ENCODE measurements around the gene AMTN. TPM values are rescaled to one million over a fixed set of nuclear protein-coding genes. Genes with fewer than 3 reads are reported as not detected.

The AMTN gene
- total RNA-seq, 1 experiment from 2014 or later = not detected

GRCh38 chr4:70581980-70582379 lies 63.6 kb downstream of the AMTN start:
- no peak for DNase-seq (ENCODE audit: low read depth in 1 of 2, low spot score in 2 of 2)
- no peak overlapping the region for H3K4me3 ChIP-seq
- no peaks in the 10 kb centered on the region; the same call in 1 of the 2 replicates for H3K27me3 ChIP-seq (replicated peaks)
- H3K36me3 ChIP-seq = no peaks in the 10 kb centered on the region
- H3K27ac ChIP-seq = no peak overlapping the region
- H3K4me1 ChIP-seq (replicated peaks) = no peaks in the 10 kb centered on the region
- H3K9me3 ChIP-seq (replicated peaks) = no peaks in the 10 kb centered on the region

Other genes starting within 250 kb of the AMTN start
- not detected in 2 replicates for gene CABS1, start 183.6 kb upstream of the AMTN start, total RNA-seq (2014; rRNA removed; shearing (Covaris generic))
- not detected in 2 replicates for gene SMR3A, start 157.8 kb upstream of the AMTN start, total RNA-seq (2014; rRNA removed; shearing (Covaris generic))
- gene SMR3B, start 135.4 kb upstream of the AMTN start, total RNA-seq (2014; rRNA removed; shearing (Covaris generic)) = not detected in 2 replicates
- not detected in 2 replicates for gene OPRPN, start 120.6 kb upstream of the AMTN start, total RNA-seq (2014; rRNA removed; shearing (Covaris generic))
- gene MUC7, start 46.4 kb upstream of the AMTN start, total RNA-seq (2014; rRNA removed; shearing (Covaris generic)) = not detected in 2 replicates
- not detected in 2 replicates for gene AMBN, start 73.7 kb downstream of the AMTN start, total RNA-seq (2014; rRNA removed; shearing (Covaris generic))
- gene ENAM, start 110.2 kb downstream of the AMTN start, total RNA-seq (2014; rRNA removed; shearing (Covaris generic)) = not detected in 2 replicates
- gene JCHAIN, start 147.9 kb downstream of the AMTN start, total RNA-seq (2014; rRNA removed; shearing (Covaris generic)) = not detected in 2 replicates
- gene UTP3, start 170.0 kb downstream of the AMTN start, total RNA-seq (2014; rRNA removed; shearing (Covaris generic)) = 12.7 and 18.1 TPM in 2 replicates
- gene RUFY3, start 203.4 kb downstream of the AMTN start, total RNA-seq (2014; rRNA removed; shearing (Covaris generic)) = 13.9 and 21.1 TPM in 2 replicates

Measured in SJSA1 (cell line).